ENCODE results near the gene ADAM22. TPM values are rescaled to one million over a fixed set of nuclear protein-coding genes. Genes with fewer than 3 reads are reported as not detected.

ADAM22 gene, protein sequence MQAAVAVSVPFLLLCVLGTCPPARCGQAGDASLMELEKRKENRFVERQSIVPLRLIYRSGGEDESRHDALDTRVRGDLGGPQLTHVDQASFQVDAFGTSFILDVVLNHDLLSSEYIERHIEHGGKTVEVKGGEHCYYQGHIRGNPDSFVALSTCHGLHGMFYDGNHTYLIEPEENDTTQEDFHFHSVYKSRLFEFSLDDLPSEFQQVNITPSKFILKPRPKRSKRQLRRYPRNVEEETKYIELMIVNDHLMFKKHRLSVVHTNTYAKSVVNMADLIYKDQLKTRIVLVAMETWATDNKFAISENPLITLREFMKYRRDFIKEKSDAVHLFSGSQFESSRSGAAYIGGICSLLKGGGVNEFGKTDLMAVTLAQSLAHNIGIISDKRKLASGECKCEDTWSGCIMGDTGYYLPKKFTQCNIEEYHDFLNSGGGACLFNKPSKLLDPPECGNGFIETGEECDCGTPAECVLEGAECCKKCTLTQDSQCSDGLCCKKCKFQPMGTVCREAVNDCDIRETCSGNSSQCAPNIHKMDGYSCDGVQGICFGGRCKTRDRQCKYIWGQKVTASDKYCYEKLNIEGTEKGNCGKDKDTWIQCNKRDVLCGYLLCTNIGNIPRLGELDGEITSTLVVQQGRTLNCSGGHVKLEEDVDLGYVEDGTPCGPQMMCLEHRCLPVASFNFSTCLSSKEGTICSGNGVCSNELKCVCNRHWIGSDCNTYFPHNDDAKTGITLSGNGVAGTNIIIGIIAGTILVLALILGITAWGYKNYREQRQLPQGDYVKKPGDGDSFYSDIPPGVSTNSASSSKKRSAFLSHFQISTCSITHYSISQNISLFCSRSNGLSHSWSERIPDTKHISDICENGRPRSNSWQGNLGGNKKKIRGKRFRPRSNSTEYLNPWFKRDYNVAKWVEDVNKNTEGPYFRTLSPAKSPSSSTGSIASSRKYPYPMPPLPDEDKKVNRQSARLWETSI
- 0.28 and 0.37 TPM in 2 replicates for total RNA-seq

DNA sequence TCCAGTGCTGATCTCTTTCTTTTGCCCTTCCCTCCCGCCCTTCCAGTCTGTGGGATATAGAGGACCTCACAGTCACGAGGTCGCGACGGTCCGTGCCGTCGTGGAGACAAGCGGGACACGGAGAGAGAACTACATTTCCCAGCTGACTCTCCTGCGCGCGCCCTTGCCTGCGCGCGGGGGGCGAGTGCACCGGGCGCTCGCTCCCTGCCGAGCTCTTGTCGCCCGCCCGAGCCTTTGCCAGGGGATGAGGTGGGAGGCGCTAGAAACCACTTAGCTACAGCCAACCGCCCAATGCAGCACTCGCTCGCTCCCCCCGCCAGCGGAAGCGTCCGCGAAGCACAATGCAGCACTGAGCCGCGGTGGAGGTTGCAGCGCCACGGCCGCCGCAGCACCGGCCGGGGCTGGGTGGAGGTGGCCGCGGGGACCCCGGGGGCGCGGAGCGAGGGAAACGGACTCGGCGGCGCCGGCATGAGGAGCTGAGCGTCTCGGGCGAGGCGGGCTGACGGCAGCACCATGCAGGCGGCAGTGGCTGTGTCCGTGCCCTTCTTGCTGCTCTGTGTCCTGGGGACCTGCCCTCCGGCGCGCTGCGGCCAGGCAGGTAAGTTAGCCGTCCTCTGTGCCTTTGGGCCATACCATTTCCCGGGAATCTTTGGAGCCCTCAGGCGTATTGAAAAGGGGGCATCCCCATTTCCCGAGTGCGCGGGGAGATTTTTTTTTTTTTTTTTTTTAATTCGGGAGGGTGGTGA, at the start of gene ADAM22:
TSS of gene ADAM22 (plus strand) at position 299 of the 746 bp plus-strand sequence. CDS start at position 514, 215 bp downstream.

DNA sequence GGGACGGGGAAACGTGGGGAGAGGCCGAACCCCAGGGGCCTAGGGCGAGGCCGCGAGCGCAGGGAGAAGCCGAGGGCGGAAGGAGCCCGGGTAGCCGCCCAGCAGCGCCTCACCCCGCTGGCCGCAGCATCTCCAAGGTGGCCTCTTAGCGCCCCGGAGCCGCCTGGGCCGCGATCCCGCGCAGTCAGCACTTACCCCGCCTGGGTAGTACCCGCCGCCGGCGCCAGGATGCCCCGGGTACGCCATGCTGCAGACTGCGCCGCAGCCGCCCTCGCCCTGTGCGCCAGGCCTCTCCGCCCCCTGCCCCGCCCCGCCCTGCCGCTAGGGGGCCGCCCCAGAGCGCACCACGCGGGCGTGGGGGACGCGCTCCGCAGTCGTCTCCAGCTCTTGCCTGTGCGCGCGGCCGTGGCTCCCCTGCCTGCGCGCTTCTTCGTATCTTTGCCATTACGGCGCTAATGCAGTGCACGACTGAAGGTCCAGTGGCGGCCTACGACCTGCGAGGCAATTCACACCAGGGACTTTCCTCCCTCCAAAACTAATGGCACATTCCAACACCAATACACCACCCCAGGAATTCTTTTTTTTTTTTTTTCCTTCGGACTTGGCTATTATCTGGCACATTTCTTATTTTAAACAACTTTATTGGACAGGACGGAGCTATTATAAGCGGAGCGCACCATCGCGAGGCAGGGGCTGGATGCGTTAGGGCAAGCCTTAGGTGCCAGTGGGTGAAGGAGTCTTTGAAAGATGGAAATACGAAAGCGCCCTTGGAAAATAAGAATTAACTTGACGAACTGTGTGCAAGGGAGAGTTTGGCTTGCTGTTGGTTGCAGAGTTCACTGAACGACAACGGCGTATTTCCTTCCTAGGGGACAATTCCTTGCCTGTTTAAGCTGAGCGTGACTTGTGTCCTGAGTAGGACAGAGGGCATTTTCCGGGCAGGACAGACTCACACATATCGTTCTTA, 286.0 kb downstream of the ADAM22 start, which contains the start of gene SRI:
TSS of gene SRI (minus strand) at position 258 of the 967 bp plus-strand sequence. CDS start at position 246, 12 bp downstream.

Other genes with a start within 250 kb of the ADAM22 start
- gene SLC25A40, start 57.9 kb upstream of the ADAM22 start, total RNA-seq, result 2.7 and 3.6 TPM in 2 replicates
- 5.4 and 5.7 TPM in 2 replicates for gene DBF4, start 57.8 kb upstream of the ADAM22 start, total RNA-seq